Prostate gland (tissue), 2 donors: ENCODE measurements around the gene HBZ. TPM values are rescaled to one million over a fixed set of nuclear protein-coding genes. Genes with fewer than 3 reads are reported as not detected.

Experiments
- DNase-seq: peaks from one replicate; pipeline ENCODE4 v3.0.0-alpha.2; 2019; ENCODE audit warnings: low spot score
- H3K27ac ChIP-seq, 2 donors: fragments of 200-600 bp; sonication (generic); 2 replicates each; pipeline ENCODE4 v1.5.1; 2017 to 2019
- H3K27me3 ChIP-seq: fragments of 200-600 bp; sonication (generic); replicated peaks from 2 replicates; pipeline ENCODE4 v1.5.1; 2019; ENCODE audit not compliant: insufficient read depth
- H3K36me3 ChIP-seq, 2 donors: fragments of 200-600 bp; sonication (generic); 1 replicate in 1 of 2; 2 replicates in 1 of 2; pipeline versions ENCODE4 v1.5.1 to v1.8.1; 2017 to 2019
- H3K4me1 ChIP-seq: fragments of 200-600 bp; sonication (generic); replicated peaks from 2 replicates; pipeline ENCODE4 v1.5.1; 2019
- H3K4me3 ChIP-seq, 2 donors: fragments of 200-600 bp; sonication (generic); 2 replicates each; pipeline ENCODE4 v1.5.1; 2017 to 2019
- H3K9me3 ChIP-seq: fragments of 200-600 bp; sonication (generic); 2 replicates; pipeline ENCODE4 v1.5.1; 2017
- POLR2A ChIP-seq: fragments of 450-650 bp; IDR thresholded peaks from one replicate; pipeline ENCODE4 v1.6.1; 2016; ENCODE audit warnings: antibody characterized with exemption, mild to moderate bottlenecking
- POLR2AphosphoS5 ChIP-seq: sonication (generic); formaldehyde crosslinking; IDR thresholded peaks from one replicate; pipeline ENCODE4 v1.6.1; 2017; ENCODE audit warnings: antibody characterized with exemption
- WGBS: methylation state at CpG from one replicate; pipeline ENCODE4 v1.1.5; 2018; 5-methylcytosine and 5-hydroxymethylcytosine counted together
- intact Hi-C: fragments of 100-400 bp; cut with DNase I; formaldehyde crosslinking; loops from one replicate; pipeline ENCODE4 v1.14.2; 2022
- total RNA-seq, 2 donors: library from RNA; depleted of rRNA; stranded (reverse); fragments of >200 nt; gene quantifications; one replicate each; pipeline ENCODE4 v1.1.0, GENCODE V29; 2016
- TF ChIP-seq, protein P1 (sequence below), 4 experiments: fragments of 200-600 bp in 2 of 4; fragments of 450-650 bp in 2 of 4; sonication (generic) in 2 of 4; IDR thresholded peaks; 1 replicate in 3 of 4; 2 replicates in 1 of 4; pipeline ENCODE4 v1.5.1; 2016 to 2019; ENCODE audit warnings: antibody characterized with exemption in 4 of 4, mild to moderate bottlenecking in 2 of 4, moderate library complexity in 2 of 4

Gene HBZ
- total RNA-seq, 2 donors from 2014 or later: not detected

DNA sequence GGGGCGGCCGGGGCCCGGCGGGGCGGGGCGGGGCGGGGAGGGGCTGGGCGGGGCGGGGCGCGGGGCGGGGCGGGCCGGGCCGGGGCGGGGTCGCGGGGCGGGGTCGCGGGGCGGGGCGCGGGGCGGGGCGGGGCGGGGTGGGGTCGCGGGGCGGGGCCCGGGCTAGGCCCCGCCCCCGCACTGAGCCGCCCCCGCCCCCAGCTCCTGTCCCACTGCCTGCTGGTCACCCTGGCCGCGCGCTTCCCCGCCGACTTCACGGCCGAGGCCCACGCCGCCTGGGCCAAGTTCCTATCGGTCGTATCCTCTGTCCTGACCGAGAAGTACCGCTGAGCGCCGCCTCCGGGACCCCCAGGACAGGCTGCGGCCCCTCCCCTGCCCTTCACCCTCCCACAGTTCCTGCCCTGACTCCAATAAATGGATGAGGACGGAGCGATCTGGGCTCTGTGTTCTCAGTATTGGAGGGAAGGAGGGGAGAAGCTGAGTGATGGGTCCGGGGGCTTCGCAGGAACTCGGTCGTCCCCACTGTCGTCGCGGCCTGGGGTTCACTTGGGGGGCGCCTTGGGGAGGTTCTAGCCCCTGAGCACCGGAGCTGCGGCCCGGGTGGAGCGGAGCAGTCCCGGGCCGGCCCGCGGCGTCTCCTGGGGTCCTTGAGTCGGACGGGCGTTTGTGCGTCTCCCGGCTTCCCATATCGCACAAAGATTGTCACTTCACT is 12.5 kb downstream of the HBZ start:
- TF ChIP-seq POLR2A: no peak
- TF ChIP-seq, protein P1, sequence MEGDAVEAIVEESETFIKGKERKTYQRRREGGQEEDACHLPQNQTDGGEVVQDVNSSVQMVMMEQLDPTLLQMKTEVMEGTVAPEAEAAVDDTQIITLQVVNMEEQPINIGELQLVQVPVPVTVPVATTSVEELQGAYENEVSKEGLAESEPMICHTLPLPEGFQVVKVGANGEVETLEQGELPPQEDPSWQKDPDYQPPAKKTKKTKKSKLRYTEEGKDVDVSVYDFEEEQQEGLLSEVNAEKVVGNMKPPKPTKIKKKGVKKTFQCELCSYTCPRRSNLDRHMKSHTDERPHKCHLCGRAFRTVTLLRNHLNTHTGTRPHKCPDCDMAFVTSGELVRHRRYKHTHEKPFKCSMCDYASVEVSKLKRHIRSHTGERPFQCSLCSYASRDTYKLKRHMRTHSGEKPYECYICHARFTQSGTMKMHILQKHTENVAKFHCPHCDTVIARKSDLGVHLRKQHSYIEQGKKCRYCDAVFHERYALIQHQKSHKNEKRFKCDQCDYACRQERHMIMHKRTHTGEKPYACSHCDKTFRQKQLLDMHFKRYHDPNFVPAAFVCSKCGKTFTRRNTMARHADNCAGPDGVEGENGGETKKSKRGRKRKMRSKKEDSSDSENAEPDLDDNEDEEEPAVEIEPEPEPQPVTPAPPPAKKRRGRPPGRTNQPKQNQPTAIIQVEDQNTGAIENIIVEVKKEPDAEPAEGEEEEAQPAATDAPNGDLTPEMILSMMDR (IDR thresholded peaks at IDR 0.05): no peak
- TF ChIP-seq POLR2AphosphoS5: no peak
- Histone ChIP-seq H3K4me3 (no peak overlapping the region), H3K9me3 (no peaks in the 10 kb centered on the region), H3K36me3 (no peaks in the 10 kb centered on the region), H3K4me1 (peaks cover 13% of the 10 kb centered on the region), H3K27me3 (peaks cover 26% of the 10 kb centered on the region), H3K27ac (no peak overlapping the region)
- intact Hi-C loops: no loop called here
- DNase-seq: no peak
- 3% methylated on average over 26 of the region's 77 CpGs for WGBS

DNA sequence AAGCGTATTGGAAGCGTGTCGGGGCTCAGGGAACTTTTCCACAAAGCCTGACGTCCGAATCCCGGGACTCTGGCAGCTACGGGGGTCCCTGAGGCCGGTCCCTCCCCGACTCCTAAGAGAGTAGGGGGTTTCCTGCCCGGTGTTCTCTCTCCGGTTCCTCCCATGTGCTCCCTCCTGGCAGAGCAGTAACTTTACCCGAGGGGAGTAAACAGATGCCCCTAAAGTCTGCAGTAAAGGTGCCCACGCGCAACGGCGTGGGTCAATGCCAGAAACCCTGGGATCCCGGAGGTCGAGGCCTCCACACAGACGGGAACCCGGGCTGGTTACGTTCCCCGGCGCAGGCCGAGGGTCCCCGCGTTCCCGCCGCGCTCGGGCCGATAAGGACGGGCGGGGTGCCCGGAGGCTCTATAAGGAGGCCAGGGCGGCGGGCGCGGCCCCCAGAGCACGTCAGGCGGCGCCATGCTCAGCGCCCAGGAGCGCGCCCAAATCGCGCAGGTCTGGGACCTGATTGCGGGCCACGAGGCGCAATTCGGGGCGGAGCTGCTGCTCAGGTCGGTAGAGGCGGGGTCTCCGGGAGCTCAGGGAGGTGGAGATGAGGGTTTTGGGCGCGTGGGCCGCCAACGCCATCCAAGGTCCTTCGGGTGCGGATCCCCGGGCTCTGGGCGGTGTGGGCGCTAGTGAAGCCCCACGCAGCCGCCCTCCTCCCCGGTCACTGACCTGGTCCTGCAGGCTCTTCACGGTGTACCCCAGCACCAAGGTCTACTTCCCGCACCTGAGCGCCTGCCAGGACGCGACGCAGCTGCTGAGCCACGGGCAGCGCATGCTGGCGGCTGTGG is 13.3 kb downstream of the HBZ start, which contains the start of gene HBM:
HBM (plus strand) TSS at position 440 of the 836 bp plus-strand sequence; CDS start at position 460, 20 bp downstream.
- H3K27me3 ChIP-seq: peaks cover 26% of the 10 kb centered on the region
- no peak within 1 kb of the TSS for H3K4me3 ChIP-seq
- peaks cover 13% of the 10 kb centered on the region for H3K4me1 ChIP-seq
- no peaks in the 10 kb centered on the region for H3K9me3 ChIP-seq
- 1% methylated on average over 59 of the region's 75 CpGs for WGBS
- no peak for DNase-seq
- intact Hi-C loops: no loop called here
- no peak within 1 kb of the TSS for H3K27ac ChIP-seq
- H3K36me3 ChIP-seq: no peaks in the 10 kb centered on the region
- TF ChIP-seq, protein P1 (IDR thresholded peaks at IDR 0.05): no peak
- TF ChIP-seq POLR2A (no peak), POLR2AphosphoS5 (no peak)

DNA sequence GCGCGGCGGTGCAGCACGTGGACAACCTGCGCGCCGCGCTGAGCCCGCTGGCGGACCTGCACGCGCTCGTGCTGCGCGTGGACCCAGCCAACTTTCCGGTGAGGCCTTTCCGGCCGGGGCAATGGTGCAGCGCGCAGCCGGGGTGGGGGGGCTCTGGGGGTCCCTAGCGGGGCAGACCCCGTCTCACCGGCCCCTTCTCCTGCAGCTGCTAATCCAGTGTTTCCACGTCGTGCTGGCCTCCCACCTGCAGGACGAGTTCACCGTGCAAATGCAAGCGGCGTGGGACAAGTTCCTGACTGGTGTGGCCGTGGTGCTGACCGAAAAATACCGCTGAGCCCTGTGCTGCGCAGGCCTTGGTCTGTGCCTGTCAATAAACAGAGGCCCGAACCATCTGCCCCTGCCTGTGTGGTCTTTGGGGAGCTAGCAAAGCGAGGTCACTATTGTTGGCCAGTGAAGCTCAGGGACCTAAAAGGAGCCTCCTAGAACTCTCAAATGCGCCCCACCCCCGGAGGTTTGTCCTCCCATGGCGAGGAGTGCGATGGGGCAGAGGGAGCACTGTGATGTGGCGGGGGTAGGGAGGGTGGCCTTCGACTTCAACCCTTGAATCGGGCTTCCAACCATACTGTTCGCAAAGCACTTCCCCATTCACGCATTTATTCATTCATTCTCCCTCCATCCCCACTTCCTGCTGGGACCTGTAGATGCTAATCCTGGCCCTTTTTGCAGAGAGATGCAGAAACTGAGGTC is 14.1 kb downstream of the HBZ start:
- no peaks in the 10 kb centered on the region for H3K9me3 ChIP-seq
- no peak for TF ChIP-seq POLR2AphosphoS5
- no peak for TF ChIP-seq POLR2A
- TF ChIP-seq, protein P1 (IDR thresholded peaks at IDR 0.05): no peak
- intact Hi-C loops: no loop called here
- H3K27me3 ChIP-seq: peaks cover 28% of the 10 kb centered on the region
- DNase-seq: no peak
- H3K4me3 ChIP-seq: no peak overlapping the region
- H3K4me1 ChIP-seq: peaks cover 13% of the 10 kb centered on the region
- no peaks in the 10 kb centered on the region for H3K36me3 ChIP-seq
- WGBS: 5% methylated on average over 21 of the region's 45 CpGs
- H3K27ac ChIP-seq: no peak overlapping the region

DNA sequence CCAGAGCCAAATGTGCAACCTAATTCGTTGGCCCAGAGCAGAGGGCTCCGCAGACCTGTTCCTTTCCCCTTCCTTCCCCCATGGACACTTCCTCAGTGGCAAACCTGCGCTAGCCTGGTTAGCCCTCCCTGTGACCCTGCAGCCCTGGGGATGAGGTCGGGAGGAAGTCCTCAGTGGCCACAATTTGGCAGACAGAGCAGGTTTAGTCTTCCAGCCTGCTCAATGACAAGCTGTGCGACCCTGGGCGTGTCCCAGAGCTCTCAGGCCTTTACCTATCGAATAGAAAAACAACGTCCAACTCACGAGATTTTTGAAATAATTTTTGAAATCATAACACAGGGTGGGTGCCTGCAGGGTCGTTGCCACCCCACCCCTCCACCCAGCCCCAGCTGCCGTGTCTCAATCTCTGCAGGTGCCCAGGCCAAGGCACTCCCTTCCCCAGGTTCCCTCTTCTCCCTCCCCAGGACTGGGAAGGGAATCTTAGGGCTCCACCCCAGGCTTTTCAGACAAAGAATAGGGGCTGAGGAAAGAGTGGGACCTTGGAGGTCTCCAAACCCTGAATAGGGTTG is 14.8 kb downstream of the HBZ start:
- peaks cover 13% of the 10 kb centered on the region for H3K4me1 ChIP-seq
- H3K36me3 ChIP-seq: no peaks in the 10 kb centered on the region
- no peaks in the 10 kb centered on the region for H3K9me3 ChIP-seq
- H3K4me3 ChIP-seq: no peak overlapping the region
- intact Hi-C loops: no loop called here
- peaks cover 30% of the 10 kb centered on the region for H3K27me3 ChIP-seq
- DNase-seq: no peak
- TF ChIP-seq, protein P1 (IDR thresholded peaks at IDR 0.05): no peak
- 9% methylated on average over 11 of the region's 11 CpGs for WGBS
- H3K27ac ChIP-seq: no peak overlapping the region
